GM12801 (cell line): Measurements from ENCODE around the gene KLF17.

ENCODE experiments used
- CTCF ChIP-seq: IDR thresholded peaks from one replicate; pipeline ENCODE4 v1.5.1; 2011; ENCODE audit warnings: control low read depth; ENCODE audit not compliant: insufficient read length; ENCODE audit errors: extremely low read depth

Gene KLF17

GRCh38 chr1:44158871-44159270 is 40.2 kb downstream of the KLF17 start:
- TF ChIP-seq CTCF, result no peak

- TF ChIP-seq CTCF, result no peak
Measured at GRCh38 chr1:44161546-44161945, 42.9 kb downstream of the KLF17 start.

- TF ChIP-seq CTCF, result no peak
Measured at GRCh38 chr1:44168520-44169098, 50.0 kb downstream of the KLF17 start.

- no peak for TF ChIP-seq CTCF
Measured at GRCh38 chr1:44170281-44170823, 51.7 kb downstream of the KLF17 start.

- no peak for TF ChIP-seq CTCF
Measured at GRCh38 chr1:44174630-44175029, 56.0 kb downstream of the KLF17 start.
